Hepatocyte (in vitro differentiated cells): ENCODE measurements around the gene FBXL7. TPM values are rescaled to one million over a fixed set of nuclear protein-coding genes. Genes with fewer than 3 reads are reported as not detected.

Experiments
- DNase-seq: peaks from one replicate; pipeline ENCODE4 v3.0.0-alpha.2; 2016; ENCODE audit warnings: low spot score
- H2AFZ ChIP-seq: fragments of 200-600 bp; sonication (generic); 2 replicates; pipeline ENCODE4 v1.6.0; 2016; ENCODE audit warnings: antibody characterized with exemption, mild to moderate bottlenecking
- H3K27ac ChIP-seq: fragments of 200-600 bp; sonication (generic); 2 replicates; pipeline ENCODE4 v1.5.1; 2016; ENCODE audit warnings: mild to moderate bottlenecking
- H3K27me3 ChIP-seq: fragments of 200-600 bp; sonication (generic); 2 replicates; pipeline ENCODE4 v1.6.1; 2016
- H3K36me3 ChIP-seq: fragments of 200-600 bp; sonication (generic); replicated peaks from 2 replicates; pipeline ENCODE4 v1.5.1; 2016; ENCODE audit warnings: low read depth; ENCODE audit not compliant: insufficient read depth
- H3K4me1 ChIP-seq: fragments of 200-600 bp; sonication (generic); 2 replicates; pipeline ENCODE4 v1.5.1; 2016; ENCODE audit warnings: mild to moderate bottlenecking, moderate library complexity; ENCODE audit not compliant: insufficient read depth
- H3K4me2 ChIP-seq: fragments of 200-600 bp; sonication (generic); 2 replicates; pipeline ENCODE4 v1.6.0; 2016
- H3K4me3 ChIP-seq: fragments of 200-600 bp; sonication (generic); 2 replicates; pipeline ENCODE4 v1.5.1; 2016; ENCODE audit warnings: mild to moderate bottlenecking
- H3K79me2 ChIP-seq: fragments of 200-600 bp; sonication (generic); 2 replicates; pipeline ENCODE4 v1.6.0; 2017; ENCODE audit warnings: mild to moderate bottlenecking
- H3K9me2 ChIP-seq: fragments of 200-600 bp; sonication (generic); replicated peaks from 2 replicates; pipeline ENCODE4 v1.6.0; 2017; ENCODE audit warnings: mild to moderate bottlenecking; ENCODE audit not compliant: insufficient read depth
- H3K9me3 ChIP-seq: fragments of 200-600 bp; sonication (generic); 2 replicates; pipeline ENCODE4 v1.5.1; 2016; ENCODE audit warnings: low read depth, mild to moderate bottlenecking
- H4K20me1 ChIP-seq: fragments of 200-600 bp; sonication (generic); 2 replicates; pipeline ENCODE4 v1.6.0; 2016; ENCODE audit warnings: mild to moderate bottlenecking; ENCODE audit not compliant: insufficient read depth, poor library complexity, severe bottlenecking
- CTCF ChIP-seq: fragments of 200-600 bp; sonication (generic); IDR thresholded peaks from 2 replicates; pipeline ENCODE4 v1.5.1; 2016; ENCODE audit warnings: antibody characterized with exemption, mild to moderate bottlenecking; ENCODE audit not compliant: poor library complexity
- EZH2 ChIP-seq: fragments of 200-600 bp; sonication (generic); IDR thresholded peaks from 2 replicates; pipeline ENCODE4 v1.6.1; 2016; ENCODE audit warnings: antibody characterized with exemption, mild to moderate bottlenecking, borderline replicate concordance
- EZH2phosphoT487 ChIP-seq: fragments of 200-600 bp; sonication (generic); IDR thresholded peaks from one replicate; pipeline ENCODE4 v1.6.1; 2018; ENCODE audit warnings: antibody characterized with exemption, mild to moderate bottlenecking, low read depth, moderate library complexity; ENCODE audit not compliant: unreplicated experiment, severe bottlenecking
- WGBS: methylation state at CpG from one replicate; pipeline ENCODE4 v1.1.6; 2016; ENCODE audit warnings: low lambda C conversion rate; ENCODE audit errors: missing lambda C conversion rate; 5-methylcytosine and 5-hydroxymethylcytosine counted together
- polyA plus RNA-seq: library from polyadenylated mRNA; unstranded; fragments of >200 nt; fragmentation: Nextera tagmentation; extraction: Ambion mirVana; gene quantifications from 2 replicates; pipeline ENCODE4 v1.2.1, GENCODE V29; 2016
- total RNA-seq: library from RNA; depleted of rRNA; stranded (reverse); fragments of >200 nt; gene quantifications from 2 replicates; pipeline ENCODE4 v1.2.3, GENCODE V29; 2014

Gene FBXL7
- total and polyA plus RNA-seq, 2 experiments from 2014 or later, result 8.4 to 10.3 TPM

GRCh38 chr5:15929611-15930263, 429.8 kb downstream of the FBXL7 start:
- Histone ChIP-seq H3K27me3 (no peaks in the 10 kb centered on the region), H3K4me1 (no peaks in the 10 kb centered on the region), H3K4me2 (peak overlapping the region; percentile 61), H3K36me3 (no peaks in the 10 kb centered on the region), H2AFZ (no peak overlapping the region), H3K27ac (peak overlapping the region; percentile 53), H3K79me2 (no peaks in the 10 kb centered on the region), H3K9me2 (no peaks in the 10 kb centered on the region), H3K4me3 (no peak overlapping the region), H4K20me1 (no peaks in the 10 kb centered on the region), H3K9me3 (no peaks in the 10 kb centered on the region)
- 49% methylated on average over 11 of the region's 11 CpGs for WGBS
- TF ChIP-seq EZH2phosphoT487 (no peak), EZH2 (no peak), CTCF (no peak)
- DNase-seq, result peak; percentile 51

GRCh38 chr5:15932066-15932465, 432.1 kb downstream of the FBXL7 start:
- Histone ChIP-seq H3K27ac (no peak overlapping the region), H3K27me3 (no peaks in the 10 kb centered on the region), H3K9me2 (no peaks in the 10 kb centered on the region), H3K79me2 (no peaks in the 10 kb centered on the region), H2AFZ (no peak overlapping the region), H3K4me1 (no peaks in the 10 kb centered on the region), H3K9me3 (no peaks in the 10 kb centered on the region), H3K4me2 (no peak overlapping the region), H4K20me1 (no peaks in the 10 kb centered on the region), H3K36me3 (no peaks in the 10 kb centered on the region), H3K4me3 (no peak overlapping the region)
- TF ChIP-seq EZH2, result no peak
- no peak for TF ChIP-seq EZH2phosphoT487
- TF ChIP-seq CTCF, result no peak
- DNase-seq, result no peak
- 74% methylated on average over 5 of the region's 5 CpGs for WGBS

GRCh38 chr5:15933259-15934207, 433.6 kb downstream of the FBXL7 start:
- Histone ChIP-seq H3K79me2 (no peaks in the 10 kb centered on the region), H3K36me3 (no peaks in the 10 kb centered on the region), H3K4me3 (no peak overlapping the region), H3K9me3 (no peaks in the 10 kb centered on the region), H3K9me2 (no peaks in the 10 kb centered on the region), H4K20me1 (no peaks in the 10 kb centered on the region), H3K27me3 (no peaks in the 10 kb centered on the region), H3K4me2 (no peak overlapping the region), H3K27ac (no peak overlapping the region), H2AFZ (no peak overlapping the region), H3K4me1 (no peaks in the 10 kb centered on the region)
- TF ChIP-seq EZH2phosphoT487 (no peak), EZH2 (no peak), CTCF (no peak)
- no peak for DNase-seq
- WGBS, result 85% methylated on average over 13 of the region's 13 CpGs
